NK-92 treated with Interleukin-12 subunit alpha and Interleukin-12 subunit beta, amount 100 ng/mL, for 24 hours (cell line): ENCODE results near the gene TDRD1.

Source experiments
- DNase-seq: peaks from one replicate; lab custom pipeline; 2025; lab: John Stamatoyannopoulos, UW

TDRD1 gene

DNA sequence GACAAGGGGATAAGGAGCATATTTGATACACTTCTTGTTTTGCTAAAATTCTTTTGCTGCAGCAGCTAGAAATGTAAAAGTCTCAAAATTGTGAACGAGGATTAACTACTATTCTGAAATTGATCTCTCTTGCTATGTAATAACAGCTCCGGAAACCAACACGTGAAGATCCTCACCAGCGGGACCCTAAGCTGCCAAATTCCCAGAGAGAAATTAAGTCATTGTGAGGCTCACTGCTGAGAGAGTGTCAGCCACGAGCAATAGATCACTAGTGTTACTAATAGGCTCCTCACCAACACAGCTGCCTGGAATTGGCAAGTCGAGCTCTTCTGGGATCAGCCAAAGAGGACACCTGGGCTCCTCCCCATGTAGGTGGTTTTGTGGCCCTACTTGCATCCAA is 54.3 kb downstream of the TDRD1 start:
- no peak for DNase-seq

DNA sequence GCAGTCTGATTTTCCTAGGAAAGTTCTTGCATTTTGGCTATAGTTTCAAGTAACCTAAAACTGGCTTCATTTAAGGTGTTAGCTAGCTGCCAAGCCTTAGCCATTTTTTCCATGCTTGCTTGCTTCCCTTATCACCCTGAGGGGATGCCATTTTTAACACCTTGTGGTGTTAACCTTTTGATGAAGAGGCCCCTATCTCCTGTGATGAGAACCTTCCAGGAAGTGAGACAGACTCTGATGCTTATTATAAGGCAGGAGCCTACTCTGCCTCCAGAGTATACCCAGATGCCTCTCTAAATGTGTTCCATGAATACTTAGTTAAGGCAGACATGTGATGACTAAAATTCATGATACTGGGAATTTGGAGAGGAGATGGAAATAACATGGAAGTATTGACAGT is 55.0 kb downstream of the TDRD1 start:
- DNase-seq = no peak

- no peak for DNase-seq
Observed at GRCh38 chr10:114239117-114239993, 60.2 kb downstream of the TDRD1 start, which contains the start of gene VWA2. VWA2 (plus strand) TSS chr10:114239254; CDS start chr10:114248714, 9,460 bp downstream.

DNA sequence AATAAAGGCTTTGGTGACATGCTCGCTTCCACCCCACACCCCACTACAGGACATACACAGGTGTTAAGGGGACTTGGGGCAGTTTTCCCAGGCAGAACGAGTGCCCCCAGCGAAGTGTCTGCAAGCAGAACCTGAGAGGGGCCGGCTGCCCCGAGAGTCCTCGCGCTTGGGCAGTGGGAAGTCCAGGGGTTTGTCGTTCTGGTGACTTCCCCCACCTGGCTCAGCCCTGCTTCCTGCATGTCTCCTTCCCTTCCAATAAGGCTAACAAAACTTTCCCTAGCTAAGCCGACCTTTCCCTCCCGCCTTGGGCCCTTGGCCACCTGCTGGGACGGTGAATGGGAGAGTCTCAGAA is 60.8 kb downstream of the TDRD1 start:
- no peak for DNase-seq

- DNase-seq = no peak
Observed at GRCh38 chr10:114242235-114242634, 63.1 kb downstream of the TDRD1 start.

GRCh38 chr10:114243661-114244060 is 64.5 kb downstream of the TDRD1 start:
- no peak for DNase-seq

DNA sequence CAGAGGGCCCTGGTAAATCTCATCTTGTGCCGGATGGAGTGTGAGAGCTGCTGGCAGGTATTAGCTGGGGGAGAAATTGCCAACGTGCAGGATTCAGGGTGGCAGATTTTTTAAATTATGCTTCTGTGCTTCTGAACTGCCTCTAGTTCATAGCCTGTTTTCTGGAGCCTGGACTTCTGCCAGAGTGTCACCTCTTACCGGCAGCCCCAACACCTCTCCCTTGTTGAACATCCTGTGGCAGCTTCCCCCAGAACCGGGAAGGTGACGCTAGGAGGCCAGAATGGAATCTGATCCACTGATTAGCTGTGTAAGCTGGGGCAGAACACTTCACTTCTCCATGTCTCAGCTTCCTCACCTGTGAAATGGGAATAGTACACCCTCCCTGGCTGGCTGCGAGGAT is 65.0 kb downstream of the TDRD1 start:
- no peak for DNase-seq

DNA sequence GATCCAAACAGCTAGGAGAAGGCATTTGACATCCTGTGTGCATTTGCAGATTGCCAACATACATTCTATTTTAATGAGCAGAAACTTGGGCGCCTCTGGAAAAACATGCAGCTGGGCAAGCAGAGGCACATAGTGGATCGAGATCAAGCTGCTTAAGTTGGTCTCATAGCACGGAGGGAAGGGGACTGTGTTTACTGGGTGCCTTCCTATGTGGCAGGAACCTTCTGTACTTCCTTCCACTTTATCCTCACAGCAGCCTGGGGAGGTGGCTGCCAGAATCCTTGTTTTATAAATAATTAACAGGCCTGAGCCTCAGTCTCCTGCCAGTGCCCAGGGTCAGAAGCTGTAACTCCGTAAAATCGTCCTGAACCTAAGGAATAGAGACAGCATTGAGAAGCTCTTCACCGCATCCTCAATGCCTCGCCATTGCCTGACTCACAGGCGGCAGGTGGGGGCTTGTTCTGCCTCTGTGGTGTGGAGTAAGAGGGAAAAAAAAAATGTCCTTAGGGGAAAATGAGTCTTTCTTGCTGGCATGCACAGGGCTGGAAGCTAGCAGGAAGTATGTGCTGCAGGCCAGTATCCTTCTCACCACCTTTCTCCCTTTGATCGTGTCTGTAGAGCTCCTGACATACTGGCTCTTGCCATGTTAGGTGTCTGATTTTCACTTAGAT is 66.1 kb downstream of the TDRD1 start:
- no peak for DNase-seq

DNA sequence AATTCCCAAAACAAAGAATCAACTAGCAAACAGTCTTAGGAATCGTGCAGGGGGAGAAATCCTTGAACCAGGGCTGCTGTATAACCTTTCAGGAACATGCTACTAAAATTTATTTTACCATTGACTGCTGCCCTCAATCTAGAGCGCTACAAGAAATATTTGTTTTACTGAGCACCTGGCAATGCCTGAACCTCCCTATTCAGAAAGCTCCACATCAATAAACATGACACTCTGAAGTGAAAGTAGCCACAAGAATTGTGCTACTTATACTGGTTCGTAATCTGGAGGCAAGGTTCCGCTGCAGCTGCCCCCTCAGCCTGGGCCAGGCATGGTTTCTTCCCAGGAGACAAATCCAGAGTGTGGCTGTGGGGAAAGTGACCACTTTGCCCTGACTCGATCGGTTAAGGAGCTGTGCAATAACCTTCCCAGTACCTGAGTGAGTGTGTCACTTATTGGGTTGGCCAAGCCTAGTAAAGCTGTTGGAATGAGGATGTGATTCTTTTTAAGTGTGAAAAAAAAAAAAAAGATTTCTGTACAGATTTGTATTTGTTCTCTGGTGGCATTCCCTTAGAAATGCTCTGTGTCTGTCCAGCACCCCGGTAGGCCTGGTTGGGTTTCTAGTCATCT is 67.6 kb downstream of the TDRD1 start:
- no peak for DNase-seq

DNA sequence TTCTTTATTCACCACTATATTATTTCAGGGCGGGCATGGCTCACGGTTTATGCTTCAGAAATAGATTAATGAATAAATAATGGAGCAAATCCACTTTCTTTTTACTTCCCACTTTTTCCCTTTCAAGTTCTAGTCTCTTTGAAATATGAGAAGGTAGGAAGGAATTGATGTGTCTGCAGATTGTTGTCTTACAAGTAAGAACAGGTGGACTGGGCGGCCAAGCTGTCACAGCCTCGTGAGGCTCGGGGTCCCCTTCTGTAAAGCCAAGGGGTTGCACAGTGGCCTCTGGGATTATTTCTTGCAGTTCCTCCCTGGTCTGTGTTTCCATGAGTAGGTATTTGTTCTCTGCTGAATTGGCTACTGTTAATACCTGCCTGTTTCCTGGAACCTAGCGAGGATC is 71.1 kb downstream of the TDRD1 start:
- DNase-seq = no peak

- no peak for DNase-seq
Observed at GRCh38 chr10:114250716-114251115, 71.6 kb downstream of the TDRD1 start.

- DNase-seq = no peak
Observed at GRCh38 chr10:114252092-114252491, 72.9 kb downstream of the TDRD1 start.

GRCh38 chr10:114252883-114253282 is 73.7 kb downstream of the TDRD1 start:
- no peak for DNase-seq

- DNase-seq = no peak
Observed at GRCh38 chr10:114255227-114255626, 76.1 kb downstream of the TDRD1 start.

DNA sequence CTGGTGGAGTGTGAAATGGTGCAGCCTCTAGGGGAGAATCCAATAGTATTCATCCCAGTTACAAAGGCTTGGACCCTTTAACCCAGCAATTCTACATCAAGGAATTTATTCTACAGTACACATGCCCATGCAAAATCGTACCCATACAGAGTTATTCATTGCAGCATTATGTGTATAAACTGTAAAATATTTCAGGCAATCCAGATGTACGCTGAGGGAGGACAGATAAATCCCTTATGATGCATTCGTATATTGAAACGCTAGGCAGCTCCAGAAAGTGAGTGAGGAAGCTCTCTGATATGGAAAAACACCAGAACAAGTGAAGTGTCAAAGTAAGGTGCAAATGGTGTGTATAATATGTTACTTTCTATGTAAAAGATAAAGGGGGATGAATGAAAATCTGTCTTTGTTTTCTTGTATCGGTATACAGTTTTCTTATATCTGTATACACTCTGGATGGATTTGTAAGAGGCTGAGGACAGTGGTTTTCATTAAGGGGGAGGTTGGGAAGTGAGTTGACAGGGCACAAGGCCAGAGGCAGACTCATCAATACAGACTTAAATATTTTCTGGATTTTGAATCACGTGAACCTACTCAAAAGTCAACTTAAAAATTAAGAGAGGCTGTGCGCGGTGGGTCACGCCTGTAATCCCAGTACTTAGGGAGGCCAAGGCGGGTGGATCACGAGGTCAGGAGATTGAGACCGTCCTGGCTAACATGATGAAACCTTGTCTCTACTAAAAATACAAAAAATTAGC is 77.0 kb downstream of the TDRD1 start:
- DNase-seq = no peak

DNA sequence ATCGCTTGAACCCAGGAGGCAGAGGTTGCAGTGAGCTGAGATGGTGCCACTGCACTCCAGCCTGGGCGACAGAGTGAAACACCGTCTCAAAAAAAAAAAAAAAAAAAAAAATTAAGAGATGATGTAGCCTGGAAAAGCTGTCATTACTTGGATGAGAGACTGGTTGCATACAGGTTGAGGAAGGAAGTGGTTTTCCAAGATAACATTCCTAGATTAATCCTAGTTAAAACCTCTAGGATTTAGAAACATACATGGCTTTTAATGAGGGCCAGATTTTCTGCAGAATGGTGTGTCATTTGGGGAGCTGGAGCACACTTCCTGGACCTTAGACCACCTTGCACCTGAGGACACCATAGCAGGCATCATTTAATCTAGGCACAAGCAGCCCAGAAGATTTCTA is 77.7 kb downstream of the TDRD1 start:
- no peak for DNase-seq

- DNase-seq = no peak
Observed at GRCh38 chr10:114257498-114257897, 78.3 kb downstream of the TDRD1 start.

- DNase-seq = no peak
Observed at GRCh38 chr10:114258274-114258840, 79.2 kb downstream of the TDRD1 start.

DNA sequence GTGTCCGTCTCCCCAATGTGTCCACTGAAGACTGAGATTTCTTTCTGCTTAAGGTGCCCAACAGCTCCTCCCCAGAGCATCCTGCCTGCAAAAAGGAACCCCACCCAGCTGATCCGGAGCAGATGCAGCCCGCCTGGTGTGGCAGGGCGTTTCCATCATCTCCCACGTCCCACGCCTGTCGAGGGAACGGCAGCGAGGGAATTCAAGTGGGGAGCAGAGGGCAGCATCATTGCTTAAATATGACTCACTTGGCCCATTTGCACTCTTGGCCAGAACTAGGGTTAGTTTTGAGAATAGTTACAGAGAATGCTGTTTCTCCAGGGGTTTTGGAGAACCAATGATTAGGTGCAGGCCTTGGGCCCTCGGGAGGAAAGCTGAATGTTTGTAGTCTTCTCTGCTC is 80.7 kb downstream of the TDRD1 start:
- DNase-seq = no peak

GRCh38 chr10:114260366-114260765 is 81.2 kb downstream of the TDRD1 start:
- no peak for DNase-seq

DNA sequence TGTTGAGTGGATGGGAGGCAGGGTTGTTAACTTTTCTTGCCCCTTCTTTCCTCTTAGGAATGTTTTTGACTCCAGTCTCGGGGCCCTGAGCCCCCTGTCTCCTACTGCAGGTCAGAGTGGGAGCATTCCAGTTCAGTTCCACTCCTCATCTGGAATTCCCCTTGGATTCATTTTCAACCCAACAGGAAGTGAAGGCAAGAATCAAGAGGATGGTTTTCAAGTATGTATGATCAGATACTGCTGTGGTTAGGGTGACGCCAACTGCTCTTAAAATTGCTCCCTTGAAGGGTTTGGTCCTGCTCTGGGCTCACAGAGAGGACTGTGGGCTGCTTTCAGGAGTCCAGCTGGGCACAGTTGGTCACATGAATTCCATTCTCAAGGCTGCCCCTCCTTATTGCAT is 81.9 kb downstream of the TDRD1 start:
- DNase-seq = no peak

- DNase-seq = no peak
Observed at GRCh38 chr10:114262496-114262895, 83.3 kb downstream of the TDRD1 start.
